BE2C (cell line): ENCODE measurements around the gene EBF3.

Experiments
- DNase-seq: peaks from one replicate; pipeline ENCODE4 v3.0.0-alpha.2; 2020
- H3K27me3 ChIP-seq: fragments of 250-450 bp; sonication (Bioruptor Pico); 2 replicates; pipeline ENCODE4 v1.5.1; 2020; ENCODE audit warnings: mild to moderate bottlenecking
- H3K36me3 ChIP-seq: fragments of 250-450 bp; sonication (Bioruptor Pico); 2 replicates; pipeline ENCODE4 v1.5.1; 2020; ENCODE audit warnings: mild to moderate bottlenecking
- H3K4me1 ChIP-seq: fragments of 250-450 bp; sonication (Bioruptor Pico); 2 replicates; pipeline ENCODE4 v1.5.1; 2020
- H3K4me3 ChIP-seq: 2 replicates; pipeline ENCODE4 v1.5.1; 2011; ENCODE audit warnings: low read depth, low read length
- H3K9me3 ChIP-seq: fragments of 250-450 bp; sonication (Bioruptor Pico); 2 replicates; pipeline ENCODE4 v1.5.1; 2020
- TF ChIP-seq, protein P1 (sequence below): IDR thresholded peaks from 2 replicates; pipeline ENCODE4 v1.5.1; 2012; ENCODE audit warnings: mild to moderate bottlenecking, low read depth, low read length

EBF3 gene

DNA sequence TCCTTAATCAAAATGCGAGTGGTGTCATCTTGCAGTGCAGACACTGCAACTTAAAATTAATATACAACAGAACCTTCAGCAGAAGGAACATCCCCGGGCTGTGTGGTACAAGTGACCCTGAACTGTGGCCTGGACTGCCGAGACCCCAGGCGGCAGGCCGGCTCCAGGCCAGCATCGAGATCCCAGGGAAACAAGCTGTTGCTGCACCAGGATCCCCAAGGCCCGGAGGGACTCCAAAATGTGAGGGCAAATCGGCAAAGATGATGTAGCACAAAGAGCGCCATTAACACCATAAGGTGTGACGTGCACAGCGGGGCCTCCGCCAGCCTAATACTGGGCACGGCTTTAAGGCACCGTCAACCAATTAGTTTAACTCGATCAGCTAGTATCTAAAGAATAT is 73.9 kb downstream of the EBF3 start:
- peaks cover 48% of the 10 kb centered on the region for H3K4me1 ChIP-seq
- H3K27me3 ChIP-seq, result no peaks in the 10 kb centered on the region
- peaks cover 6% of the 10 kb centered on the region for H3K36me3 ChIP-seq
- TF ChIP-seq, protein P1, sequence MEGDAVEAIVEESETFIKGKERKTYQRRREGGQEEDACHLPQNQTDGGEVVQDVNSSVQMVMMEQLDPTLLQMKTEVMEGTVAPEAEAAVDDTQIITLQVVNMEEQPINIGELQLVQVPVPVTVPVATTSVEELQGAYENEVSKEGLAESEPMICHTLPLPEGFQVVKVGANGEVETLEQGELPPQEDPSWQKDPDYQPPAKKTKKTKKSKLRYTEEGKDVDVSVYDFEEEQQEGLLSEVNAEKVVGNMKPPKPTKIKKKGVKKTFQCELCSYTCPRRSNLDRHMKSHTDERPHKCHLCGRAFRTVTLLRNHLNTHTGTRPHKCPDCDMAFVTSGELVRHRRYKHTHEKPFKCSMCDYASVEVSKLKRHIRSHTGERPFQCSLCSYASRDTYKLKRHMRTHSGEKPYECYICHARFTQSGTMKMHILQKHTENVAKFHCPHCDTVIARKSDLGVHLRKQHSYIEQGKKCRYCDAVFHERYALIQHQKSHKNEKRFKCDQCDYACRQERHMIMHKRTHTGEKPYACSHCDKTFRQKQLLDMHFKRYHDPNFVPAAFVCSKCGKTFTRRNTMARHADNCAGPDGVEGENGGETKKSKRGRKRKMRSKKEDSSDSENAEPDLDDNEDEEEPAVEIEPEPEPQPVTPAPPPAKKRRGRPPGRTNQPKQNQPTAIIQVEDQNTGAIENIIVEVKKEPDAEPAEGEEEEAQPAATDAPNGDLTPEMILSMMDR, result no peak
- DNase-seq, result no peak
- no peaks in the 10 kb centered on the region for H3K9me3 ChIP-seq
- no peak overlapping the region for H3K4me3 ChIP-seq

DNA sequence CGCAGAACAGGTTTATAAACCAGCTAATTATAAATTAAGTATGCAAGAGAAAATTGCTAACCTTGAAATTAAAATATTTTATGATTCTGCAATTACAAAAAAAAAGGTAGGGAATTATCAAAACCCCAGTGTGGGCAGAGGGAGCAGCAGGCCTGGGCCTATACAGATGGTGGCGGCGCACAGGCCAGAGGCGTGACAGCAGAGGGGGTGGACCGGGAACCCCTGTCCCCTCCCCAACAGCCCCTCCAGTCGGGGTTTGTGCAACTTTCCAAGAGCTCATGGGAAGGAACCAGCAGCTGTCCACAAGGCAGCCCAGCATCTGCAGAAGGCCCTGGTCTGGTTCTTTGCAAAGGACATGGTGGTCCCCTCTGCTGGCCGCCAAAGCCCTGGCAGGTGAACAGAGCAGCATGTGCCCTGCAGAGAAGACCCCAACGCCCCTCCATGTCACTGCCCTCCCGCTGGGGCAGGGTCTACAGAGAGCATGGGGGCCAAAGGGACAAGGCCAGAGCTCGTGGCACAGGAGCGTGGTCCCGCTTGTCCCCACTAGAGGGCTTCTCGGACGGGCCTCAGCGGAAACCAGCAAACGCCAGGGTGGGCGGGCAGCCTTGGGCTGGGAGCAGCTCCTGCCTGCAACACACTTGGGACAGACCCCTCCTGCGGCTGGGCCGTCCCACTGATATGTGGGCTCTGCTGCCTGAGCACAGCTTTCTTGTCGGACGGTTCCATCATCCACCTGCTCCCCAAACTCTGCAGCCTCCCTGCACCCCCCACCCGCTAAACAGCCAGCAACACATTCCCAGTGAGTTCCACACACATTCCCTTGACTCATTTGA is 75.1 kb downstream of the EBF3 start:
- Histone ChIP-seq H3K9me3 (no peaks in the 10 kb centered on the region), H3K4me3 (no peak overlapping the region), H3K36me3 (peaks cover 6% of the 10 kb centered on the region), H3K4me1 (peaks cover 39% of the 10 kb centered on the region), H3K27me3 (no peaks in the 10 kb centered on the region)
- TF ChIP-seq, protein P1, result peak; percentile 68
- peak; percentile 82 for DNase-seq

DNA sequence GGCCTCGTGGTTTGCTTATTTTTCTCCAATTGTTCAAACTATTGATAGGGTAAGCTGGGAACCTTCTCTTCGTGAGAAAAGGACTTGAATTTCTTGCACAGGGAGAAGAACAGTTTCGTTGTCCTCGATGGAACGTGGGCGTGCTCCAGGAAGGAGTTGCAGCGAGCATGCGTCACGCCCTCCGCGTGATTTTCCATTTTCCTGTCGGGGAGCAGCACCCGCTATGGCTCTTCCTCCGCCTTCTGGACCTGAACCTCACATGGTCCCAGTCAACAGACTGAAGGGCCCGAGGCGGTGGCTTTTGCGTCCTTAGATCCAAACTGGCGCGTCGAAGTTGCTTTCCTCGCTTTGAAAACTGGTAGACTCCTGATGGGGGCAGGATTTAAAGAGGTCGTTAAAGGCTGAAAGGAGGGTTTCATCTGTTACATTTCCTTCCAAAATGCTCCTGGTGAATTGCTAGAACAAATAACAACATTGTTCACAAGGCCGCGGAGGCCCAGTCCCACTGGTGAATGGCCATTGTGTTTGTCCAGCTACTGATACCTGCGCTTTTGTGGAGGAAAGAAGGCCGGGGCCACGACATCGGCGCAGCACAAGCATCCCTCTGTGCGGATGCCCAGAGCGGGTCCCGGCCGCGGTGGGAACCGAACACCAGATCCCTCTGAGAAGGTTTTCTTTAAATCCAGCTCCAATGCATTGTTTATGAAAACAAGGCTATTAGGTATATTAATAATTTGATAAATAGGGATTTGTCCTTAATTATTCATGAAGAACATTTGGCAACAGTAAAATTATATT is 75.9 kb downstream of the EBF3 start:
- peaks cover 36% of the 10 kb centered on the region for H3K4me1 ChIP-seq
- no peak for DNase-seq
- no peaks in the 10 kb centered on the region for H3K27me3 ChIP-seq
- H3K36me3 ChIP-seq, result peaks cover 6% of the 10 kb centered on the region
- TF ChIP-seq, protein P1, result no peak
- no peaks in the 10 kb centered on the region for H3K9me3 ChIP-seq
- no peak overlapping the region for H3K4me3 ChIP-seq

DNA sequence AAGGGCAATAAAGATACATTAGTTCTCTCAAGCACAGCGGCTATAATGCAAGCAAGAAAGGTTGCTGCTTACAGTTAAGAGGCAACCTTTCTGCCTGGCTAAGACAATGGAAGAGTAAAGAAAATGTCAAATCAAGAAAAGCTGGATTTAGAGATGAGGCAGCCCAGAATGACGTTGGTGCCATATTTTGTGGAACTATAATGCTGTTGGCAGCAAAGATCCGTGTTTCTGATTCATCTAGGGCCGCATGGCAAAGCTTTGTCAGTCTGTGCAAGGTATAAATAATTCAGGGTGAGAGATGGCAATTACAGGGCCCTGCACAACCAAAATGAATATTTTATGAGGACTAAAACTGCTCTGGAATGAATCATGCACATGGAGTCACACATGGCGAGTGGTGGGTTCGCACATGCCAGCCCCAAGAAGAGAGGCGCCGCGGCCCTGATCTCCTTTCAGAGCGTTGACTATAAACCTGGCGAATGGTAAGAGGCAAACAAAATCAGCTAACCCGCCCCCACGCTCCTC is 76.6 kb downstream of the EBF3 start:
- no peak overlapping the region for H3K4me3 ChIP-seq
- H3K36me3 ChIP-seq, result peaks cover 6% of the 10 kb centered on the region
- H3K27me3 ChIP-seq, result no peaks in the 10 kb centered on the region
- H3K4me1 ChIP-seq, result peaks cover 37% of the 10 kb centered on the region
- no peak for DNase-seq
- TF ChIP-seq, protein P1, result no peak
- no peaks in the 10 kb centered on the region for H3K9me3 ChIP-seq

DNA sequence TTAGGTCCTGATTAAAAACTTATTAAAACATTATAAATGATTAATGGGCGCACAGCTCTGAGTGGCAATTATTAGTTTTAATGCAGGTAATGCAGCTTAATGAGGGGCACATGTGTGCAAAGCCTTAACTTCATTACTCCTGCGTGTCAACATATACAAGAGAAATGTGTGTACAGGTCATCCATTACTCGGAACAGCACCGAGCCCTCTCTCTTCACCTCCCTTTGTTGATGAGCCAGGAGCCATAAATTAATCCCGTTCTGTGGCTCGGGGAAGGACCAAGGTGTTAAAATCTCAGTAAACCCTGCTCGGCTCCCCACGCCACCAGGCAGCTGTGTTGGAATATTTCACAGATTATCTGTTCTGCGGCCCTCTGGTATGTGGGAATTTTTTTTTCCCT is 77.8 kb downstream of the EBF3 start:
- DNase-seq, result no peak
- Histone ChIP-seq H3K36me3 (peaks cover 6% of the 10 kb centered on the region), H3K27me3 (no peaks in the 10 kb centered on the region), H3K9me3 (no peaks in the 10 kb centered on the region), H3K4me3 (no peak overlapping the region), H3K4me1 (peaks cover 36% of the 10 kb centered on the region)
- TF ChIP-seq, protein P1, result no peak

DNA sequence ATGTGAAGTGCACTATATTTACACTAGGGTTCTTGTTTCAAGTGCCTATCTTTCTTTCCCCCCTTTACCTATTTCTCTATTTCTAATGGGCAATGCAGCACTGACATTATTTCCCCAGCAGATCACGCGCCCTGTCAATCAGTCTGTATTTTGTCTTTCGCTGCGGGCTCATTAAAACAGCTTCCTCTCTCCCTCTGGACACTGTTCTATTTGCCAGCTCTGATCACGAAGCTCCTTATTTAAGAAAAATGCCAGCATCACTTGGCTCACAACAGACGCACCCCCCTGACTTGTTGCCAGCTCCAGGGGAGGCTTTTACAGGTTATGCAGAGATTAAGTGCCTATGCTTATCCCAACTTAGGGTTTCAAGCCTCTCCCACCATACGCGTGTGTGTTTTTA is 78.5 kb downstream of the EBF3 start:
- TF ChIP-seq, protein P1, result no peak
- H3K9me3 ChIP-seq, result no peaks in the 10 kb centered on the region
- DNase-seq, result no peak
- H3K36me3 ChIP-seq, result peaks cover 6% of the 10 kb centered on the region
- H3K27me3 ChIP-seq, result no peaks in the 10 kb centered on the region
- no peak overlapping the region for H3K4me3 ChIP-seq
- H3K4me1 ChIP-seq, result peaks cover 31% of the 10 kb centered on the region
